ENCODE data around the gene GRID1.

- TF ChIP-seq, protein P1, sequence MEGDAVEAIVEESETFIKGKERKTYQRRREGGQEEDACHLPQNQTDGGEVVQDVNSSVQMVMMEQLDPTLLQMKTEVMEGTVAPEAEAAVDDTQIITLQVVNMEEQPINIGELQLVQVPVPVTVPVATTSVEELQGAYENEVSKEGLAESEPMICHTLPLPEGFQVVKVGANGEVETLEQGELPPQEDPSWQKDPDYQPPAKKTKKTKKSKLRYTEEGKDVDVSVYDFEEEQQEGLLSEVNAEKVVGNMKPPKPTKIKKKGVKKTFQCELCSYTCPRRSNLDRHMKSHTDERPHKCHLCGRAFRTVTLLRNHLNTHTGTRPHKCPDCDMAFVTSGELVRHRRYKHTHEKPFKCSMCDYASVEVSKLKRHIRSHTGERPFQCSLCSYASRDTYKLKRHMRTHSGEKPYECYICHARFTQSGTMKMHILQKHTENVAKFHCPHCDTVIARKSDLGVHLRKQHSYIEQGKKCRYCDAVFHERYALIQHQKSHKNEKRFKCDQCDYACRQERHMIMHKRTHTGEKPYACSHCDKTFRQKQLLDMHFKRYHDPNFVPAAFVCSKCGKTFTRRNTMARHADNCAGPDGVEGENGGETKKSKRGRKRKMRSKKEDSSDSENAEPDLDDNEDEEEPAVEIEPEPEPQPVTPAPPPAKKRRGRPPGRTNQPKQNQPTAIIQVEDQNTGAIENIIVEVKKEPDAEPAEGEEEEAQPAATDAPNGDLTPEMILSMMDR (IDR thresholded peaks at IDR 0.05), result peak; percentile 83
- TF ChIP-seq ZFX (IDR thresholded peaks at IDR 0.05; ENCODE audit: borderline replicate concordance), result no peak
Observed at GRCh38 chr10:86363184-86363832, 3.3 kb downstream of the GRID1 start.

Data from 22Rv1 (cell line).